Breast epithelium (tissue), 4 donors: ENCODE measurements around the gene ENPP6. TPM values are rescaled to one million over a fixed set of nuclear protein-coding genes. Genes with fewer than 3 reads are reported as not detected.

Experiments used
- DNase-seq, 2 donors: peaks; one replicate each; pipeline ENCODE4 v3.0.0-alpha.2; 2019; ENCODE audit warnings: low spot score in 2 of 2
- H3K27ac ChIP-seq, 2 donors: fragments of 200-600 bp; sonication (generic) in 1 of 2; one replicate each; pipeline ENCODE4 v1.5.1; 2016 to 2019; ENCODE audit warnings: mild to moderate bottlenecking in 1 of 2
- H3K27me3 ChIP-seq, 2 donors: fragments of 200-600 bp; sonication (generic) in 1 of 2; one replicate each; pipeline versions ENCODE4 v1.5.1 to v1.6.0; 2017 to 2019; ENCODE audit warnings: control low read depth in 1 of 2, mild to moderate bottlenecking in 1 of 2
- H3K36me3 ChIP-seq: fragments of 200-600 bp; one replicate; pipeline ENCODE4 v1.5.1; 2019
- H3K4me1 ChIP-seq, 2 donors: fragments of 200-600 bp; sonication (generic); one replicate each; pipeline ENCODE4 v1.5.1; 2016 to 2019; ENCODE audit warnings: control low read depth in 1 of 2
- H3K4me3 ChIP-seq, 3 donors: fragments of 200-600 bp; sonication (generic); 1 replicate in 2 of 3; 2 replicates in 1 of 3; pipeline ENCODE4 v1.5.1; 2016 to 2019; ENCODE audit warnings: mild to moderate bottlenecking in 3 of 3, moderate library complexity in 2 of 3
- H3K9me3 ChIP-seq, 2 donors: fragments of 200-600 bp; sonication (generic) in 1 of 2; one replicate each; pipeline ENCODE4 v1.5.1; 2016 to 2019; ENCODE audit warnings: control low read depth in 1 of 2
- CTCF ChIP-seq, 3 donors: fragments of 450-650 bp; IDR thresholded peaks; one replicate each; pipeline ENCODE4 v1.5.1; 2016 to 2017; ENCODE audit warnings: antibody characterized with exemption in 3 of 3, mild to moderate bottlenecking in 3 of 3, moderate library complexity in 3 of 3
- POLR2A ChIP-seq: fragments of 450-650 bp; IDR thresholded peaks from one replicate; pipeline ENCODE4 v1.6.1; 2016; ENCODE audit warnings: antibody characterized with exemption, mild to moderate bottlenecking, moderate library complexity
- POLR2AphosphoS5 ChIP-seq, 3 donors: sonication (generic); formaldehyde crosslinking; IDR thresholded peaks; one replicate each; pipeline ENCODE4 v1.6.1; 2017; ENCODE audit warnings: antibody characterized with exemption in 3 of 3
- intact Hi-C: fragments of 100-400 bp; cut with DNase I; formaldehyde crosslinking; loops from one replicate; pipeline ENCODE4 v1.15.1; 2023; ENCODE audit warnings: low total_unique reads
- total RNA-seq, 3 donors: library from RNA; depleted of rRNA; stranded (reverse); fragments of >200 nt; gene quantifications; one replicate each; pipeline ENCODE4 v1.1.0, GENCODE V29; 2016

The ENPP6 gene
- total RNA-seq, 3 donors from 2014 or later = 0.16 to 0.59 (median 0.33) TPM

- Histone ChIP-seq H3K36me3 (no peaks in the 10 kb centered on the region), H3K27me3 (no peaks in the 10 kb centered on the region), H3K4me1 (no peaks in the 10 kb centered on the region), H3K9me3 (no peaks in the 10 kb centered on the region), H3K27ac (no peak overlapping the region), H3K4me3 (no peak overlapping the region)
- intact Hi-C loops = no loop called here
- no peak for TF ChIP-seq CTCF (IDR thresholded peaks at IDR 0.05)
- TF ChIP-seq POLR2AphosphoS5 (IDR thresholded peaks at IDR 0.05) = no peak
- TF ChIP-seq POLR2A = no peak
- no peak for DNase-seq
Observed at GRCh38 chr4:184120549-184121127, 97.0 kb downstream of the ENPP6 start.

GRCh38 chr4:184117662-184118199 lies 99.9 kb downstream of the ENPP6 start:
- H3K4me3 ChIP-seq = no peak overlapping the region
- H3K9me3 ChIP-seq = no peaks in the 10 kb centered on the region
- H3K27me3 ChIP-seq = peaks cover 0 to 3% of the 10 kb centered on the region in 2 donors
- TF ChIP-seq CTCF (IDR thresholded peaks at IDR 0.05) (no peak), POLR2AphosphoS5 (IDR thresholded peaks at IDR 0.05) (no peak), POLR2A (no peak)
- intact Hi-C loops = no loop called here
- no peaks in the 10 kb centered on the region for H3K4me1 ChIP-seq
- H3K27ac ChIP-seq = no peak overlapping the region
- no peaks in the 10 kb centered on the region for H3K36me3 ChIP-seq
- DNase-seq = no peak

- Histone ChIP-seq H3K9me3 (no peaks in the 10 kb centered on the region), H3K36me3 (no peaks in the 10 kb centered on the region), H3K27ac (no peak overlapping the region), H3K27me3 (peaks cover 0 to 3% of the 10 kb centered on the region in 2 donors), H3K4me3 (no peak overlapping the region), H3K4me1 (no peaks in the 10 kb centered on the region)
- TF ChIP-seq CTCF (IDR thresholded peaks at IDR 0.05) (no peak), POLR2AphosphoS5 (IDR thresholded peaks at IDR 0.05) (no peak), POLR2A (no peak)
- no peak for DNase-seq
- intact Hi-C loops = no loop called here
Observed at GRCh38 chr4:184115399-184115798, 102.3 kb downstream of the ENPP6 start.

- no peak overlapping the region for H3K27ac ChIP-seq
- H3K36me3 ChIP-seq = no peaks in the 10 kb centered on the region
- no peak overlapping the region for H3K4me3 ChIP-seq
- H3K27me3 ChIP-seq = peaks cover 0 to 3% of the 10 kb centered on the region in 2 donors
- H3K4me1 ChIP-seq = no peaks in the 10 kb centered on the region
- TF ChIP-seq POLR2AphosphoS5 (IDR thresholded peaks at IDR 0.05) (no peak), POLR2A (no peak), CTCF (IDR thresholded peaks at IDR 0.05) (no peak)
- H3K9me3 ChIP-seq = no peaks in the 10 kb centered on the region
- DNase-seq = no peak
- intact Hi-C loops = no loop called here
Observed at GRCh38 chr4:184114431-184114830, 103.2 kb downstream of the ENPP6 start.

- intact Hi-C loops = no loop called here
- H3K27ac ChIP-seq = no peak overlapping the region
- DNase-seq = no peak
- H3K9me3 ChIP-seq = no peaks in the 10 kb centered on the region
- no peak overlapping the region for H3K4me3 ChIP-seq
- TF ChIP-seq POLR2A (no peak), POLR2AphosphoS5 (IDR thresholded peaks at IDR 0.05) (no peak), CTCF (IDR thresholded peaks at IDR 0.05) (no peak)
- H3K27me3 ChIP-seq = peaks cover 0 to 3% of the 10 kb centered on the region in 2 donors
- H3K4me1 ChIP-seq = no peaks in the 10 kb centered on the region
- H3K36me3 ChIP-seq = no peaks in the 10 kb centered on the region
Observed at GRCh38 chr4:184112006-184112550, 105.6 kb downstream of the ENPP6 start.
